ENCODE results near the gene P2RY2.

GRCh38 chr11:73233692-73234470, 15.8 kb downstream of the P2RY2 start:
- no peak for TF ChIP-seq CTCF (IDR thresholded peaks at IDR 0.05; ENCODE audit: insufficient read depth, low read depth, low read length)
- no peak for TF ChIP-seq EZH2 (IDR thresholded peaks at IDR 0.05; ENCODE audit: insufficient read depth, low read length)

Data from astrocyte (in vitro differentiated cells and primary cell).